GM18508 (cell line): ENCODE measurements around the gene KDSR.
A peak's percentile ranks its signal among the peaks of the same experiment; 100 is the strongest.

Experiments
- ATAC-seq: cut with Tn5 transposase; IDR thresholded peaks from one replicate; pipeline ENCODE4 v1.9.1; 2021; ENCODE audit warnings: moderate number of reproducible peaks; ENCODE audit not compliant: insufficient read depth, unreplicated experiment

KDSR gene

DNA sequence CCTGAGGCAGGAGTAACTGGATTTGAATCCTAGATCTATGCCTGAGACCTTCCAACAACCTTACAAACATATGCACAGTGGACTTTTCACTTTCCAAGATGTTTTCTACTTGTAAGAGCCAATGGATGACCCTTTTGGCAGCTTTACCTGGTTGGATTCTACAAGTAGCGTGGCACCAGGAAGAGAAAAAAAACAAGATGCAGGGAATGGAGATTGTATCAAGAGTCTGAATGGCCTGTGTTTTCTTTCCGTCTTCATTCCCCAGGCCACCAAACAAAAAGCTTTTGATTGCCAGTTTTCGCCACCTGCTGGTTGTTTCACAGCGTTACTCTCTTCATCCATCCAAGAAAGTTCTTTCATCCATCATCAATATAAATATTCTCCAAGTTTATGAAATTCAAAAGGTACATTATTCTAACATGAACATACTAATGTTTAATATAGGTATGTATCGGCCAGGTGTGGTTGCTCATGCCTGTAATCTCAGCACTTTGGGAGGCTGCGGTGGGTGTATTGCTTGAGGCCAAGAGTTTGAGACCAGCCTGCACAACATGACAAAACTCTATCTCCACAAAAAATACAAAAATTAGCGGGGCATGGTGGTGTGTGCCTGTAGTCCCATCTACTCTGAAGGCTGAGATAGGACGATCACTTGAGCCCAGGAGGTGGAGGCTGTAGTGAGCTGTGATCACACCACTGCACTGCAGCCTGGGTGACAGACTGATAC, 43.9 kb downstream of the KDSR start:
- ATAC-seq: no peak

GRCh38 chr18:63322206-63322605, 44.8 kb downstream of the KDSR start:
- ATAC-seq: no peak

- no peak for ATAC-seq
Observed at GRCh38 chr18:63321291-63321690, 45.7 kb downstream of the KDSR start.

- ATAC-seq: no peak
Observed at GRCh38 chr18:63320975-63321265, 46.1 kb downstream of the KDSR start.

DNA sequence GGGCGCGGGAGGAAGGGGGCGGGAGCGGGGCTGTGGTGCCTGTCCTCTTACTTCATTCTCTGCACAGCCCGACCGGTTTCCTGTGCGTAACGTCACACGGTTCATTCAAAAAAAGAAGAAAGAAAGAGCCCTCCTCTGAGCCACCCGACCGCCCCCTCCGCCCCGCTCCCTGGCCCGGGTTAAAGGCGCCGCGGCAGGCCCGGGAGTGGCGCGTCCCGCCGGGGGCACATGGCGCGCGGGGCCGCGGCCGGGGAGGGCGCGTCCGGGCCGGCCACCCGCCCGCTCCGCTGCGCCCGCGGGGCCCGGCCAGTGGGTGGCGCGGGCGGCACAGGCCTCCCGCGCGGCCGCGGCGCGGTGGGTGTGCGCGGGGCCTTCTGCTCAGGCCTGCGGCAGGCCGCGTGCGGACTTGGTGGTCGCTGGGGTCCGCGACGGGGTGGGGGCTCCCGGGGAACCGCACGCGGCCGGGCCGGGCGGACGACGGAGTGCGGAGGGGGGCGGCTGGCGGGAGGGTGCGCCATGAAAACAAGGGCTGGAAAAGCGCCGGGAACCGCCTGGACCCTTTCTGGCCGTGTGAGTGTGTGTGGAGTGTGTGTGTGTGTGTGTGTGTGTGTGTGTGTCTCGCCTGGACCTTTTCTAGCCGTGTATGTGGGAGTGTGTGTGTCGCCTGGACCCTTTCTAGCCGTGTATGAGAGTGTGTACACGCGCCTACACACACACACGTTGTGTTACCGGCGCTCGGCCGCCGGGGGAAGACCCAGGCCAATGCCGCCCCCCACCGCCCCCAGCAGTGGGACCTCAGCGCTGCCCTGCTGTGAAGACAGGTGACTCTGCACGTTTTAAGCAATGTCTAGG, 46.7 kb downstream of the KDSR start:
- ATAC-seq: peak; percentile 27

- no peak for ATAC-seq
Observed at GRCh38 chr18:63319383-63320122, 47.5 kb downstream of the KDSR start, which contains the start of gene BCL2. TSS of gene BCL2 (minus strand) at chr18:63319769.

- ATAC-seq: no peak
Observed at GRCh38 chr18:63318889-63319382, 48.1 kb downstream of the KDSR start.

DNA sequence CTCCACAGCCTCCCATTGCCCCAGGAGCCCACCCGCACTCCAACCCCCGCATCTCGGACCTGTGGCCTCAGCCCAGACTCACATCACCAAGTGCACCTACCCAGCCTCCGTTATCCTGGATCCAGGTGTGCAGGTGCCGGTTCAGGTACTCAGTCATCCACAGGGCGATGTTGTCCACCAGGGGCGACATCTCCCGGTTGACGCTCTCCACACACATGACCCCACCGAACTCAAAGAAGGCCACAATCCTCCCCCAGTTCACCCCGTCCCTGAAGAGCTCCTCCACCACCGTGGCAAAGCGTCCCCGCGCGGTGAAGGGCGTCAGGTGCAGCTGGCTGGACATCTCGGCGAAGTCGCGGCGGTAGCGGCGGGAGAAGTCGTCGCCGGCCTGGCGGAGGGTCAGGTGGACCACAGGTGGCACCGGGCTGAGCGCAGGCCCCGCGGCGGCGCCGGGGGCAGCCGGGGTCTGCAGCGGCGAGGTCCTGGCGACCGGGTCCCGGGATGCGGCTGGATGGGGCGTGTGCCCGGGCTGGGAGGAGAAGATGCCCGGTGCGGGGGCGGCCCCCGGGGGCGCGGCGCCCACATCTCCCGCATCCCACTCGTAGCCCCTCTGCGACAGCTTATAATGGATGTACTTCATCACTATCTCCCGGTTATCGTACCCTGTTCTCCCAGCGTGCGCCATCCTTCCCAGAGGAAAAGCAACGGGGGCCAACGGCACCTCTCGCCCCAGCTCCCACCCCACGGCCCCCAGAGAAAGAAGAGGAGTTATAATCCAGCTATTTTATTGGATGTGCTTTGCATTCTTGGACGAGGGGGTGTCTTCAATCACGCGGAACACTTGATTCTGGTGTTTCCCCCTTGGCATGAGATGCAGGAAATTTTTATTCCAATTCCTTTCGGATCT, 48.8 kb downstream of the KDSR start:
- peak; percentile 32 for ATAC-seq

DNA sequence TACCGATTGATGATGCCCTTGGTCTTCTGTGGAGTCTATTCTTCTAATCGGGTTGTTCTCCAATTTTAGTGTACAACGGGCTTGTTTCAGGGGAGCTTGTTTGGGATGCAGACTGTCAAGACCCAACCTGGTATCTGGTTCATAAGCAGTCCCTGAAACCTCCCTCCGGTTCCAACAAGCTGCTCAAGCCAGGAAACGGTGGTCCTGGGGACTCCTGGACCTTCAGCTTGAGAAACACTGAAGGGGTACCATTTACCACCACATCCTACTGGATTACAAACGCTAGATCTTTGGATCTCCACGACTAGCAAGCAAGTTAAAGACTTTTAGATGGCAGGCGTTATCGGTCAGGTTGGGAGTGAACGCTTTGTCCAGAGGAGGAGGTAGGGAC, 49.5 kb downstream of the KDSR start:
- ATAC-seq: no peak

DNA sequence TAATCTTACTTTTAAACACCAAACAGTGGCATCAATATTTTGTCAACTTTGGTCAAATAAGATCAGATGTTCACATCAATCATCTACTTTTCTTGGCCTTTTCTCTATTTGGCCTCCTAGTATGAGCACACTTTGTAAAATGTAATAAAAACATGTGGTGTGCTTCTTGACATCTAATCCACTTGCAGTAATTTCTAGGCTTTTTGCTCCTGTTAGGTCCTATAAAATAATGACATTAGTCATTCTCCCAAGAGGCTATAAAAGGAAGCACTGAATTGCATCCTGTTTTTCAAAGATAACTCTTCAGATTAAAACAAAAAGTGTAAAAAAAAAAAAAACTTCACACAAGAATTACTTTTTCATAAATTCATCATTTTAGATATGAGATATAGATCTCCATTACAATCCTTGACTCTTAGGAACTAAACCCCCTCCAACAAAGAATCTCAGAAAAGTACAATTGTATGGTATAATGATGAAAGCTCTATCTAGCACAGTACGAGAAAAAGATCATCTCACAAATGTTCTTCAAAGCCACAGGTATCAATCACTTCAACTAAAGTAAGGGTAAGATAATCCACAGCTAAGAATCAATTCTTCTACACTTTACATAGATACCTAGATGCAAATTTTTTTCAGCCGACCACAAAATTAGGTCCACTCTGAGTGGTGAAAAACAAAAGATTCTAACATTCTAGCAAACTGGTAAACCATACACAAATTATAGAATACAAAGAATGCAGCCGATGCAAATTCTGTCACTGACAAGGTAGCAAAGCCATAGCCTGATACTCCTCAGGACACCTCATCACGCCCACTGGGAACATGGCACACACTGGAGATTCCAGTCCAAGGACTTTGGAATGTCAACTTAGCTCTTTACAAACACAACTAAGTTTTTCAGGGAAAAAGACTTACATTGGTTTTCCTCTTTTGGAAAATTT, 50.1 kb downstream of the KDSR start:
- ATAC-seq: no peak

- ATAC-seq: no peak
Observed at GRCh38 chr18:63315876-63316275, 51.1 kb downstream of the KDSR start.

DNA sequence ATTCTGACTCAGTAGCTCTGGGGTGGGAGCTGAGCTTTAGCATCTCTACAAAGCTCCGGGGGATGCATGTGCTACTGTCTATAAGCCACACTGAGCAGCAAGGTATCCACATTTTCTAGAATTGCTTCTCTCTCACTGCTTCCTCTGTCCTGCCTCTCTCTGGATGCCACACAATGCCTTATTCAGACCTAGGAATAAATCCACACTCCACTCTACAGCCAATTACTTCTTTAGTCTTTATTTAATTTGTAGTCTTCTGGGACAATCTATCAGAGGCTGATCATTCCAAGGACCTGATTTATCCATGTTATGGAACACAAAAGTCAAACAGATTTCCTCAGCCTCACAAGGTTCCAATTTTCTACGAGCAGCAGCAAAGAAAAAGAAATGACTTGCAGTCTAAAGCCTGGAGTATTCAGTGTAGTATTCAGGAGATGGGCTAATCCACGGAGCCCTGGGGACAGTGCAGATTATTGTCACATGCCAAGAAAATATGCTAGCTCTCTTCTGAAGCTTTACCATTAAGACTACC, 51.8 kb downstream of the KDSR start:
- no peak for ATAC-seq

GRCh38 chr18:63314062-63314790, 52.8 kb downstream of the KDSR start:
- ATAC-seq: no peak

- no peak for ATAC-seq
Observed at GRCh38 chr18:63313396-63313917, 53.5 kb downstream of the KDSR start.

- ATAC-seq: peak; percentile 26
Observed at GRCh38 chr18:63312737-63313395, 54.1 kb downstream of the KDSR start.

GRCh38 chr18:63312019-63312409, 55.0 kb downstream of the KDSR start:
- ATAC-seq: no peak
